NOMO-1 treated with dmso at 0.1 percent for 144 hours (cell line): ENCODE results near the gene GRIP1.

Source experiments
- DNase-seq: peaks from one replicate; lab custom pipeline; 2025; ENCODE audit not compliant: unreplicated experiment; lab: John Stamatoyannopoulos, UW

The GRIP1 gene

GRCh38 chr12:66692986-66693385 is 14.1 kb upstream of the GRIP1 start:
- no peak for DNase-seq

GRCh38 chr12:66692170-66692569 is 13.3 kb upstream of the GRIP1 start:
- DNase-seq: peak; percentile 46

GRCh38 chr12:66688846-66689439 is 10.1 kb upstream of the GRIP1 start:
- peak; percentile 14 for DNase-seq

- no peak for DNase-seq
Measured at GRCh38 chr12:66684222-66684621, 5.3 kb upstream of the GRIP1 start.

GRCh38 chr12:66683822-66684221 is 4.9 kb upstream of the GRIP1 start:
- DNase-seq: no peak

GRCh38 chr12:66683073-66683472 is 4.2 kb upstream of the GRIP1 start:
- peak; percentile 4 for DNase-seq

GRCh38 chr12:66679461-66680084 is 697 bp upstream of the GRIP1 start:
- DNase-seq: no peak

- peak; percentile 10 for DNase-seq
Measured at GRCh38 chr12:66676241-66676640, 2.6 kb downstream of the GRIP1 start.

- no peak for DNase-seq
Measured at GRCh38 chr12:66674495-66675122, 4.3 kb downstream of the GRIP1 start.

GRCh38 chr12:66669541-66669940 is 9.3 kb downstream of the GRIP1 start:
- no peak for DNase-seq

- DNase-seq: no peak
Measured at GRCh38 chr12:66668311-66668710, 10.6 kb downstream of the GRIP1 start.

GRCh38 chr12:66667906-66668305 is 11.0 kb downstream of the GRIP1 start:
- DNase-seq: no peak

- DNase-seq: no peak
Measured at GRCh38 chr12:66666481-66666880, 12.4 kb downstream of the GRIP1 start.

GRCh38 chr12:66665435-66665985 is 13.4 kb downstream of the GRIP1 start:
- DNase-seq: no peak

- DNase-seq: no peak
Measured at GRCh38 chr12:66664076-66664475, 14.8 kb downstream of the GRIP1 start.

- DNase-seq: no peak
Measured at GRCh38 chr12:66663611-66664010, 15.3 kb downstream of the GRIP1 start.

GRCh38 chr12:66662729-66663128 is 16.1 kb downstream of the GRIP1 start:
- DNase-seq: no peak

- peak; percentile 24 for DNase-seq
Measured at GRCh38 chr12:66662179-66662578, 16.7 kb downstream of the GRIP1 start.

GRCh38 chr12:66661357-66661756 is 17.5 kb downstream of the GRIP1 start:
- no peak for DNase-seq

GRCh38 chr12:66653796-66654195 is 25.1 kb downstream of the GRIP1 start:
- DNase-seq: no peak

GRCh38 chr12:66648033-66648735 is 30.7 kb downstream of the GRIP1 start:
- no peak for DNase-seq
